ENCODE data around the gene TESK1.

Gene TESK1, protein sequence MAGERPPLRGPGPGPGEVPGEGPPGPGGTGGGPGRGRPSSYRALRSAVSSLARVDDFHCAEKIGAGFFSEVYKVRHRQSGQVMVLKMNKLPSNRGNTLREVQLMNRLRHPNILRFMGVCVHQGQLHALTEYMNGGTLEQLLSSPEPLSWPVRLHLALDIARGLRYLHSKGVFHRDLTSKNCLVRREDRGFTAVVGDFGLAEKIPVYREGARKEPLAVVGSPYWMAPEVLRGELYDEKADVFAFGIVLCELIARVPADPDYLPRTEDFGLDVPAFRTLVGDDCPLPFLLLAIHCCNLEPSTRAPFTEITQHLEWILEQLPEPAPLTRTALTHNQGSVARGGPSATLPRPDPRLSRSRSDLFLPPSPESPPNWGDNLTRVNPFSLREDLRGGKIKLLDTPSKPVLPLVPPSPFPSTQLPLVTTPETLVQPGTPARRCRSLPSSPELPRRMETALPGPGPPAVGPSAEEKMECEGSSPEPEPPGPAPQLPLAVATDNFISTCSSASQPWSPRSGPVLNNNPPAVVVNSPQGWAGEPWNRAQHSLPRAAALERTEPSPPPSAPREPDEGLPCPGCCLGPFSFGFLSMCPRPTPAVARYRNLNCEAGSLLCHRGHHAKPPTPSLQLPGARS

DNA sequence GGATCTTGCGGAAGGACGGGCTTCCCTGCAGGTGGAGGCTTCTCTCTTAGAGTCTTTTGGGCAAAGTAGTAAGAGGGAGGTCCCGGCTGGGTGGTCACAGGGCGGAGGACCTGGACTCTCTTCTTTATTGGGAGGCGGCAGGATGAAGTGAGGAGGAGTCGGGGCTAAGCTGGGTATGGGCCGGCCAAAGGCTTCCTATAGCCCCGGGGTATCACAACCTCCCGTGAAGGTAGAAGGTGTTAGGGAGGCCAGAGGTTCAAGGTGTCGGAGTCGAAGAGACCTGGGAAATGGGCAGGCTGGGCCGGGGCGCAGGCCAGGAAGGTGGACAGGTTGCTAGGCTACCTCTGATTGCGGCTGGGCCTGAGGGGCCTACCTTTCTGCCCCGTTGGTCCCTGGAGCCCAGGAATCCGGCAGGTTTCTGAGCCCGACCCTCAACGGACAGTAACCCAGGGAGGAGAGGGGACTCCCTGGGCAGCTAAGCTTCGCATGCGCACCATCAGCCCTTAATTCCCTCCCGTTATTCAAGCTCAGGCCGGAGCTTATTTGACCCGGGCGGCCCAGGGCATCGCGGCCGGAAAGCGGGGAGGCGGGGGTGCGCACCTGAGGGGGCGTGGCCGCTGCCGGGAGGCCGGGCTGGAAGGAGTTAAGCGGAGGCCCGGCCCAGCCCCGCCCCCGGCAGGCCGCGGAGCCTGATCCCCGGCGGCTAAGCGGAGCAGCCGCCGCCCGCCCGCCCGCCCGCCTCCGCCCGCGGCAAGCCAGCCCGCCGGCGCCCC is at the start of gene TESK1:
Gene TESK1 (plus strand): TSS at position 685 of the 773 bp plus-strand sequence. CDS start 358 bp downstream, outside the sequence.
- DNase-seq: peak; percentile 87

DNA sequence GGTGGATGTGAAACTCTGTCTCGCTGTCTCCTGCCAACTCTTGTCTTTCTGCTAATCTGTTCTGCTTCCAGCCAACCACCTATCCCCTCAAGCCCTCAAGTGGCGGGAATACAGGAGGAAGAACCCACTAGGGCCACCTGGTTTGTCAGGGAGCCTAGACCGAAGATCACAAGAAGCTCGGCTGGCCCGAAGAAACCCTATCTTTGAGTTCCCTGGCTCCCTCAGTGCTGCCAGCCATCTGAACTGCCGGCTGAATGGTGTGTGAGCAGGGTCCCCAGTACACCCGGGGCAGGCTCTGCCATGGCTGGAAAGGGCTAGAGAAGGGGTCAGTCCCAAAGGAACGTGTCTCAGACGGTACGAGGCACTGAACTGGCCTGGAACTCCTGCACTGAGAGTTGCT is 49.2 kb upstream of the TESK1 start:
- DNase-seq: no peak

DNA sequence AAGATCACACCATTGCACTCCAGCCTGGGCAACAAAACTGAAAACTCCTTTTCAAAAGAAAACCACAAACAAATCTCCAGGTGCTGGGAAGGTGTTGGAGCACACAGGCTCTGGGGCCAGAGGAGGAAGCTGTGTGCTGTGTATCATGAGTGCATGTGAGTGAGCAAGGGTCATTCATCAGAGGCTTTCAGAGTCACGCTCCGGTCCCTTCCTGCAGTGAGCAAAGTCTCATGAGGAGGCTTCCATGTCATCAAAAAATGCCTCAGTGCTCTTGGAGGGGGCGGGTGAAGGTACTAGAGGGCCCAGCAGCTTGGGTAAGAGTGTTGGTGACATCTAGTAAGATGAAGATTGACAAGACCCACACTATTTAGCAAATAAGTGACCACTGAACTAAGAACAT is 48.3 kb upstream of the TESK1 start:
- DNase-seq: no peak

DNA sequence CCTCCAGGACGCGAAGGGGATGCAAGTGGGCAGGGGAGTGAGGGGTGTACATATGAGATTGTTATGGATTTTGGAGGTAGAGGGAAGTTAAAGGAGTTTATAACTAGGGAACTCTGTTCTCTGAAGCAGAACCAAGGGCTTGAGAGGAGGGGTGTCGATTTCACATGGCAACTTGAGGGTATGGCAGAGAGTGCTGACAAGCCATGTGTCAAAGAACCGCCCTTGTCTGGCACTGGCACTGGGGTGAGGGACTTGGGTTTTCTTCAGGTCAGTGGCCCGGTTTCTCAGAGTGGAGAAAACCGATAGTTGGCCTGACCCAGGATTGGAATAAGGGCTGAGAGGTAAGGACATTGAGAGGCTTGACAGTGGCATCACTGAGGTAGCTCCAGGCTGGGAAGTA is 47.7 kb upstream of the TESK1 start:
- no peak for DNase-seq

DNA sequence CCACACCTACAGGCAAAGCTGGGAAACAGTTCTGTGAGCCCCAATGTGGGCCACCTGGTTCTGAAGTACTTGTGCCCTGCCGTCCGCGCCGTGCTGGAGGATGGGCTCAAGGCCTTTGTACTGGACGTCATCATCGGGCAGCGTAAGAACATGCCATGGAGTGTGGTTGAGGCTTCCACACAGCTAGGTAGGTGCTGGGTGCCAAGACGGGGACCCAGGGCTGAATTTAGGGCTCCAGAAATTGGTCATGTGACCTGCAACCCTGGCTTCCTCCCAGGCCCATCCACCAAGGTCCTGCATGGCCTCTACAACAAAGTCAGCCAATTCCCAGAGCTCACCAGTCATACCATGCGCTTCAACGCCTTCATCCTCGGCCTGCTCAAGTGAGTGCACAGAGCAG is 46.9 kb upstream of the TESK1 start:
- no peak for DNase-seq

DNA sequence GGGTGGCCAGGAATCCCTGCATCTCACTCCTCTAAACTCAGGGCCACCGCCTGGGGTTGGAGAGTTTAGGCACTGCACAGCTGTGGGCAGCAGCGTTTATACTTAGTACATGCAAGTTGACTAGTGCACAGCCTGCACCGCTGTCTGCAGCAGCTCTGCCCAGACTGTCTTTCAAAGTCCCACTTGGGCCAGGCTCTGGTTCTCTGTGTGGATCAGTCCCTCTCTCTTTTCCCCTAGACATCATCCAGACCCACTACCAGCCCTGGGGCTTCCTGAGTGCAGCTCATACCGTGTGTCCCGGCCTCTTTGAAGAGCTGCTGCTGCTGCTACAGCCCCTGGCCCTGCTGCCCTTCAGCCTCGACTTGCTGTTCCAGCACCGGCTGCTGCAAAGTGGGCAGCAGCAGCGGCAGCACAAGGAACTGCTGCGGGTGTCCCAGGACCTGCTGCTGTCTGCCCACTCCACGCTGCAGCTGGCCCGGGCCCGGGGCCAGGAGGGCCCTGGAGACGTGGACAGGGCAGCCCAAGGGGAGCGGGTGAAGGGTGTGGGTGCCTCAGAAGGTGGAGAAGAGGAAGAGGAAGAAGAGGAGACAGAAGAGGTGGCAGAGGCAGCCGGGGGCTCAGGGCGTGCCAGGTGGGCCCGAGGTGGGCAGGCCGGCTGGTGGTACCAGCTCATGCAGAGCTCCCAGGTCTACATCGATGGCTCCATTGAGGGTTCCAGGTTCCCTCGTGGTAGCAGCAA is 45.1 kb upstream of the TESK1 start:
- DNase-seq: no peak

DNA sequence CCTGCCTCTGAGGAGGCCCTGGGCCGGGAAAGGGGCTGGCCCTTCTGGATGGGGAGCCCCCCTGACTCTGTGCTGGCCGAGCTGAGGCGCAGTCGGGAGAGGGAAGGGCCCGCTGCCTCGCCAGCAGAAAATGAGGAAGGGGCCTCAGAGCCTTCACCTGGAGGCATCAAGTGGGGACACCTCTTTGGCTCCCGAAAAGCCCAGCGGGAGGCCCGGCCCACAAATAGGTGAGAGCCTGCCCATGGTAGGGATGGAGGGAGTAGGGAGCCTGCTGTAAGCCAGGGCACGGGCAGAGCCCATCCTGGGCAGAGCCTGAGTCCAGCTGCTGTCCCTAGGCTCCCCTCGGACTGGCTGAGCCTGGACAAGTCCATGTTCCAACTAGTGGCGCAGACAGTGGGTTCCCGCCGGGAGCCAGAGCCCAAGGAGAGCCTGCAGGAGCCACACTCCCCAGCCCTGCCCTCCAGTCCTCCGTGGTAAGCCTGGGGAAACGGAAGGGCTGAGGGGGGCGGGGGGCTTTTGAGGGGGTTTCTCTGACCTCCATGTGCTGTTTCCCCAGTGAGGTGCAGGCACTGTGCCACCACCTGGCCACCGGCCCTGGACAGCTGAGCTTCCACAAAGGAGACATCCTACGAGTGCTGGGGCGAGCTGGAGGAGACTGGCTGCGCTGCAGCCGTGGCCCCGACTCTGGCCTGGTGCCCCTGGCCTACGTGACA is 44.3 kb upstream of the TESK1 start:
- no peak for DNase-seq

DNA sequence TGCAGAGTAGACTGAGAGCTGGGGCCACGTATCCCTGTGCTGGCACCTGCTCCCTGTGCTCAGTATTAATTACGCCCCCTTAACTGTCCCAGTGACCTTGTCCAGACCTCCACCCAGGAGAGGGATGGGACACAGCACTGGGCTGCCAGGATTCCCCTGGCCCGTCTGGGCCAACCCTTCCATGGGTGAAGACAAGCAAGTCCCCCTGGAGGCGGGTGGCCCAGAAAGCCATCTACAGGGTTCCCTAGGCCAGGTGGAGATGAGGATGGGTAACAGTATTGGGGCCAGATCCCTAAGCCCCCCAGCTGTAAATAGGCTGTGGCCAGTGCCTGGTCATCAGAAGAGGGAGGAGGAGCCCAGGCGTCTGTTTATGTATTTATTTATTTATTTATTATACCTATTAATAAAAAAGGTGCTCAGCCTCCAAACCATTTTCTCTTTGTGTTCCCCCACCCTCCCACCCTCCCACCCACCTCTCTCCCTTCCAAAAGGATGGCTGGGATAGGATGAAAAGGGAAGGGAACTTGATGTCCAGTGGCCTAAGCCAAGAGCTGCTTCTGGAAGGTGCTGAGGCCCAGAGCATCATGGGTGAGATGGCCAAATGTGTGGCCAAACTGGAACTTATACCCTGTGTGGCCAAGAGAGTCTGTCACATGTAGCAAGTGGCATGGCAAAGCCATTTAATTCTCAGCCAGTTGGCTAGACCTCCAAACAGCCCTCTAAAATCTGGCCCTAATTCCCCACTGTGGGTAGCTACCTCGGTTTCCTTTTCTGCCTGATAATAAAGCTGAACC is 43.4 kb upstream of the TESK1 start:
- no peak for DNase-seq

DNA sequence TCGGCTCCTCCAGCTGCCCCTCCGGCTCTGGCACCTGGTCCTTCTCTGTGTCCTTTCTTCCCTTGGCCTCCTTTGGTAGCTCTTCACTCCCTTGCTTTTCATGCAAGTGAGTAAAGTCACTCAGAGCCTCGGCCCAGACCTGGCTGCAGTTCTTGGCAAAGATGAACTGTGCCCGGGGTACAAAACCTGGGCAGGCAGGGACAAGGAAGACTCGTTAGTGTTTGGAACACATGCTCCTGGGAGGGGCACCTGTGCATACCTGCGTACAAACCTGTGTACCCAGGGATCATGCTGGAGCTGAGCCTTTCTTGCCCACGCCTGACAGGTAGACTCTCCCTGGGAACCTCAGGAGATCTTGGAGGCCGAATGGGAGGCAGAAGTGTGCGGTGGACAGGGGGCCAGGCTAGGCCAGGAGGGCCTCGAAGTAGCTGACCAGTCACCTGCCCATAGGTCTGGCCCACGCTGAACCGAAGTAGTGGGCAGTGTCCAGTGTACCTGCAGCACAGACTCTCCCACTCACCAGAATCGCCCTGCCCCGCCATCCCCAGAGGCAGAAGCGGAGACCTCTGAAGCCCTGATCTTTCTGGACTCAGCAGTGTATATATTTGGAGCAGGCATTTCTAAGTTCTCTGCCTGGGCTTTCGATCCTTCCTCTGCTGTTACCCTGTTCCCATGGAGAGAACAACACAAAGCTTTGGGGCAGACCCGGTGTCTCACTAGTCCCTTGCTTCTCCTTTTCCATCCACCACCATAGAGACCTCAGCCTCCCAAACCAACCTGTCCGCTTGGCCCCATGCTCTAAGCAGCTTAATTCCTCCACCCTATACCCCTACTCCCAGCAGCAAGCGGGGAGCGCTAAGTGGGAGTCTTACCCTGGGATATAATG is 41.9 kb upstream of the TESK1 start:
- no peak for DNase-seq

DNA sequence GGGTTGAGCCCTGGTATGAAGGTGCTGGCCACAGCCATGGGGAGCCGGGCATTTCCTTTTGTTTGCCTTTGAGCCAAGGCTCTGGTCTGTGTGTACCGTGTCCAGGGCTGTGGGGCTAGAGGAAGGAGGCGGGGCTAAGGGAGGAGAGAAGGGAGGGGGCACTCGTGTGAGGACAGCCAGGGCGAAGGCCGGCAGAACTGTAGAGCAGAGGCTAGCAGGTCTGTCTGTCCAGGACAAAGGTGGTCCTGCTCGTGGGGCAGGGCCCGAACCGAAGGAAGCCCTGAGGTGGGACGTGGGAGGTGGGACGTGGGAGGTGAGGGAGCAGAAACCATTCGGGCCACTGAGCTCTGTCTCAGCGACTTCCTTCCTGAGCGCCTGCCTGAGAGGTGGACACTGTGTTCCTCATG is 41.3 kb upstream of the TESK1 start:
- peak; percentile 10 for DNase-seq

DNA sequence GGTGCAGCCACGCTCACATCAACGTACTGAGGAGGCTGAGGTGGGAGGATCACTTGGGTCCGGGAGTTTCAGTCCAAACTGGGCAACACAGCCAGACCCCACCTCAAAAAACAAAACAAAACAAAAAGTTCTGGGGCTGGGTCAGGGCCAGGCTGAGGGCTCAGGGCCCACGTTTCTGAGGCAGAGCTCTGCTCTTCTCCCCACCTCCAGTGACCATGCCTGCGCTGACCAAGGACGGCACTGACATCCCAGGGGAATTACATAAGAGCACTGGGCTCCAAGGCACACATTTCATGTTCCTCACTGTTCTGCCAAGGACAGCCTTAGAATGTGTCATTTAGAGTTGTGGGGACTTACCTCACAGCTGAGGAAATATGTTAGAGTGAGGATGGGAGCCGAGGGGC is 40.4 kb upstream of the TESK1 start:
- DNase-seq: no peak

DNA sequence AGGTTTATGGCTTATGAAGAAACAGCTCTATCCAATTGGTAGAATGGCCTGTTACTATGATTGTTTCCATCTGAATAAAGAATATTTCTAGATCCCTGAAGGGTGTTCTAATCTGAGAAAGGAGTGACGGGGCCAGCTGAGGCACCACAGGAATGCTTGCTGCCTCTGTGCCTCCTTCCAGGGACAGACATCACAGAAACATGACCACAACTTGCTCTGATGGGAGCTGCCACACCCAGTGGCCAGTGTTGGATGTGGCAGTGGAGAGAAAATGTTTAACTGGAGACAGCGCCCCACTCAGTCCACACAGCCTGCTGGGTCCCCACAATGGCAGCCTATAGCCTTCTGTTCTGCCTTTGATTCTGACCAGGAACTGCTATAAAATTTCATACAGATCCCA is 38.6 kb upstream of the TESK1 start:
- no peak for DNase-seq

DNA sequence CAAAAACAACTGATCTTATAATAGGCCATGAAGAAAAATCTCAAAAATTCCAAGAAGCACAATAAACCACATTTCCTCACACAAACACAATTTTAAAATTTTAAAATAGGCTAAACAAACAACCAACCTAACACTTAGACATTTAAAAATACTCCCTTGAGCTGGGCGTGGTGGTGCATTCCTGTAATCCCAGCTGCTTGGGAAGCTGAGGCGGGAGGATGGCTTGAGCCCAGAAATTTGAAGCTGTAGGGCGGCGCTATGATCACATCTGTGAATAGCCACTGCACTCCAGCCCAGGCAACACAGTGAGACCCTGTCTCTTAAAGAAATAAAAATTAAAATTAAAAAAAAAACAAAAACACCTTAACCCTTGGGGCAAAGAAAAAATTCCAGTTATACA is 36.9 kb upstream of the TESK1 start:
- DNase-seq: no peak

DNA sequence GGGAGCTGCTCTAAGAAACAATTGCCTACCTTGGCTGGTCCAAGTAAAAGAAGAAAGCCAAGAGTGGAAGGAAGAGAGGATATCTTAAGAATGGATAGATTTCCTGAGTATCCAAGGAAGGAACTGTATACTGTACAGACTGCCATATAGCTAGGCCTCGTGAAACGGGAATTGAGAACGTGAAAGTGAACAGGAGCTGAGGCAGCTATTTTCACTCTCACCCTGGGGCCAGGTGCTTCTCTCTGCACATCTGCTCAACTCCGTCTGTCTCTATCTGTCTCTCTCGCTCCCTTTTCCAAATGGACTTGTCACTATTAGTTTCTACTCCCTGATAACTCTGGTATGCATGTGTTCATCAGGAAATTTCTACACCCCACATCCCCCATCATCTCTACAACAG is 35.9 kb upstream of the TESK1 start:
- DNase-seq: no peak

DNA sequence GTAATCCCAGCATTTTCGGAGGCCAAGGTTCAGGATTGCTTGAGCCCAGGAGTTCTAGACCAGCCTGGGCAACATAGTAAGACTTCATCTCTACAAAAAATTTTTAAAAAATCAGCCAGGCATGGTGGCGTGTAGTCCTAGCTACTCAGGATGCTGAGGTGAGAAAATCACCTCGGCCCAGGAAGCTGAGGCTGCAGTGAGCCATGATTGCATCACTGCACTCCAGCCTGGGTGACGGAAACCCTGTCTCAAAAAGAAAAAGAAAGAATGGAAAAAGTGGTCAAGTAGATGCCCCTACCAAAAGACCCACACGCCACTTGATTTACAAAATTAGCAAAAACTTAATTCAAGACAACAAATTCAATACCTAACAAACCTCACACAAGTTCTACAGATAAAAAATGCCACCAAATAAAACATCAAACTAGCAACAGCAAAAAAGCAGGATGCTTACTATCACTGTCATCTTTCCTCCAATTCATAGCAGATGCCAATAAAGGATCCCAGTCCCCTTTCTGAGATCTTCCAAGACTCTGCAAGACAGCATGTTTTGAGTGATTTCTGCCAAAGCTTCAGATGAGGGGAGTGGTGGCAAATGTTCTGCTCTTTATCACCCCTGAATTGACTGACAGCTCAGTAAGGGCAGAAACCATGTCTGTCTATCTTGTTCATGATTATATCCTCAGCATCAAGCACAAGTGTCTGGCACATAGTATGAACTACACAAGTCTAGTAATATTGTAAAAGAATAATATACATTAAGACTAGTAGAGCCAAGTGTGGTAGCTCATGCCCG is 34.2 kb upstream of the TESK1 start:
- DNase-seq: no peak

DNA sequence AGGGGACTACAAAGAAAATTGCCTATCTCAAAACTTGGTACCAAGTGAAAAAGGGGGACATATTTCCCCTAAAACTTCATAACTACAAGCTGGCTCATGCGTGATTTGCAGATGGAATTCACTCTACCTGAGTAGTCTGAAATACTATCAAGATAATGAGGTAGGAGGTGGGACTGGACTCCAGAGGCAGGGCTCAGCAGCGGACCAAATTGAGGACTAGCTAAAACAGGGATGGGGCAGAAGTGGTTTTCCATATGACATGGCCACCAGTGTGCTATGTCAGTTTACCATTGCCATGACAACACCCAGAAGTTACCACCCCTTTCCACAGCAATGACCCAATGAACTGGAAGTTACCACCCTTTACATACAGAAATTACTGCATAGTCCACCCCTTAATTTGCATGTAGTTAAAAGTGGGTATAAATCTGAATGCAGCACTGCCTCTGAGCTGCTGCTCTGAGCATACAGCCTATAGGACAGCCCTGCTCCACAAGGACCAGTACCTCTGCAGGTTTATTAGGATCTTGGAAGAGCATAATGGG is 30.4 kb upstream of the TESK1 start:
- DNase-seq: no peak

DNA sequence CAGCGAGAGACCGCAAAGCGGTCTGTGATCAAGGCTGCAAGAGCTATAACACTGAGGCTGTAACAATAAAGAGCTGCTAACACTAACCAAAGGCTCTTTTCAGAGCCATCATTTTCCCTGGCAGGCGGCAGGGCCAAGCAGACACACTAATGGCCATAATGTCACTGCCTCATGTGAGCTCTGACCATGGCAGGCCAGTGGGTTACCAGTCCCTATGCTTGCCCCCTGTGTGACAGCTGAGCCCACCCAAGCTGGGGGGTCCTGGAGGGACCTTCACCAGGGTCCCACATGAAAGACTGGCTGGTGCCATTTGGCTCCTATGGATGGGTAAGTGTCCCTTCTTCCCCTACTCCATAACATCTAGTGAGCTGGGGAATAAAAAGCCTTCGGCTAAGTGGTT is 29.6 kb upstream of the TESK1 start:
- DNase-seq: no peak

DNA sequence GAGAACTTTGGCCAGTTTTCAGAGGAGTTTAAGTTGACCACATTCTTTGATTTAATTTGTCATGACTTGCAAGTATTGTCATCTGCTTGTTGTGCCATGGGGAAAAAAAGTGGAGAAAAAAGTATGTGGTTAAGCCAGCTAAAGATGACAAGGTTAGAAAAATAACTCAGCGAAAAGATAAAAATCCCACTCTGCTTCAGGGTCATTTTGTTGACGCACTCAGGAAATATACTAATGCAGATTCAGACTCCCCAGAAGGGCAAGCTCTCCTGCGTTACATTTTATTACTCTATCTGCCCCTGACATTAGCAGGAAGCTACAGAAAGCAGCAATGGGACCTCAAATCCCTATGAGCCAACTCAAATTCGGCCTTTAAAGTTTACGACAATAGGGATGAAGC is 27.6 kb upstream of the TESK1 start:
- no peak for DNase-seq

DNA sequence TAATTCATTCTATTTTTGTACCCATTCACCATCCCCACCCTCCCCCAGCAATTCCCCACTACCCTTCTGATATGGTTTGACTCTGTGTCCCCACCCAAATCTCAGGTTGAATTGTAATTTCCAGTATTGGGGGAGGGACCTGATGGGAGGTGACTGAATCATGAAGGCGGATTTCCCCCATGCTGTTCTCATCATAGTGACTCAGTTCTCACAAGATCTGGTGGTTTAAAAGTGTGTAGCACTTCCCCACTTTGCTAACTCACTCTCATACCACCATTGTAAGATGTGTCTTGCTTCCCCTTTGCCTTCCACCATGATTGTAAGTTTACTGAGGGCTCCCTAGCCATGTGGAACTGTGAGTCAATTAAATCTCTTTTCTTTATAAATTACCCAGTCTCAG is 25.9 kb upstream of the TESK1 start:
- DNase-seq: no peak

Data from NCI-H146 (cell line).